Right forelimb (tissue), 1 donor: ENCODE data around the gene CTCF.
A peak's percentile ranks its signal among the peaks of the same experiment; 100 is the strongest.

ENCODE experiments used
- DNase-seq: peaks from one replicate; pipeline ENCODE4 v3.0.0-alpha.2; 2018

The CTCF gene

DNA sequence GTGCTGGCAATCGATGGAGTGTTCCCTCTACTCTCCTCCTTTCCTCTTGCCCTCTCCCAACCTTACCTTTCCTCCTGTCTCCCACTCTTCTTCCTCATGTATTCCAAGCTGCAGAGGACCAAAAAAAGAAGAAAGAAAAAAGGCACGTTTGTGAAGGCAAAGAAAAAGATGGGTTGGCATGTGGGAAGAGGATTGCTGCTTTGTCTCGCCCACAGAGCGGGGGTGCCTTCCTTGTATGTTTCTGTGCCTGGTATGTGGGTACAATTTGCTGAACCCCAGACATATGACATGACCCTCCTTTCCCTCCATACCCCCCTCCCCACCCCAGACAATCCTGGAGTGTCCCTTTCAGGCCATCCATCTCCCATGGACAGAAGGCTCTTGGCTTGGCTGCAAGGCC, 13.1 kb upstream of the CTCF start:
- no peak for DNase-seq

GRCh38 chr16:67549936-67550335, 12.4 kb upstream of the CTCF start:
- DNase-seq: no peak

GRCh38 chr16:67551091-67551490, 11.2 kb upstream of the CTCF start:
- no peak for DNase-seq

- DNase-seq: no peak
Observed at GRCh38 chr16:67551972-67552371, 10.4 kb upstream of the CTCF start.

DNA sequence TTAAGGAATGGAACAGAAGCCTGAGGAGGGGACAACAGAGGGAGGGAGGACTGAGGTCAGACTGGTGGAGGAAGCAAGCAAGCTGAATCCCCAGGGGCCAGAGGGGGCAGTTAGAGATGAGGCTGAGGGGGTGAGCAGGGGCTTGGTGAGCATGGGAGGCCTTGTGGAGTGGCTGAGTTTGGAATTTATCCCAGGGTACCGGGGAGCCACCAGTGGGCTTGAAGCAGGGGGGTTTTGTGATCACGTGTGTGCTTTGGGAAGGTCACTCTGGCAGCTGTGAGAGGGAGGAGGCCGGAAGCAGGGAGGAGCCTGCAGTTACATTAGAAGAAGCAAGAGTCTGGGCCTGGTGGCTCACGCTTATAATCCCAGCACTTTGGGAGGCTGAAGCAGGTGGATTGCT, 9.8 kb upstream of the CTCF start:
- no peak for DNase-seq

DNA sequence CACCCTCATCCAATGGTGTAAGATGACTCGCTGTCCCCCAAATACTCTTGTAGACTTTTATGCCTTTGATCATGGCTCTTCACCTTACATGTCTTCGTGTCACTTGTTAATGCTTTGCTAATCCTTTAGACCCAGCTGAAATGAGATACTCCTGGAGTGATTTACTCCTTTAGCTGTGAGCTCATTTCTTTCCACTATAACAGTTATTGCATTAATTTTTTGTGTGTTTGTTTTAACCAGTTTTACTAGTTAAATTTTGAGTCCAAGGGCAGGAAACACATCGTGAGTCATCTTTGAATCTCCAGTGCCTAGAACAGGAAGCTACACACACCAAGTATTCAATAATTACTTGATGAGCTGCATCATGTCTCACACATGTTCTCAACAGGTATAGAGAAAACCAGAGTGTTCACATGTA, 6.5 kb upstream of the CTCF start:
- DNase-seq: no peak

GRCh38 chr16:67558859-67559258, 3.5 kb upstream of the CTCF start:
- DNase-seq: no peak

- DNase-seq: no peak
Observed at GRCh38 chr16:67560827-67561342, 1.4 kb upstream of the CTCF start.

DNA sequence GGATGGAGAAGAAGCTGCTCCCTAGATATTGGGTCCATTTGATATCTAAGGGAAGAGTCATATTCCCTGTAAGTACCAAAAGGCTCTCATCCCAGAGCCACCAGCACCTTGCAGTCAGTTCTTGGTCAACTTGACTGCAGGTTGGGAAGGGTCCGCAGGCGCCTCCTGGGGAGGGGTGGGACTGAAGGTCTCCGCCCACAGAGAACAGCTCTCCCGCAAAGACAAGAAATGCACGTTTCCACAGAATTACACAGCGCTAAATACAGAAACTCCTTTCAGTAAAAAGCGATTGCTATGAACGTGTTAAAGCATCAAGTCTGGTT, 864 bp upstream of the CTCF start:
- DNase-seq: no peak

GRCh38 chr16:67561824-67562525, 351 bp upstream of the CTCF start:
- DNase-seq: peak; percentile 98

DNA sequence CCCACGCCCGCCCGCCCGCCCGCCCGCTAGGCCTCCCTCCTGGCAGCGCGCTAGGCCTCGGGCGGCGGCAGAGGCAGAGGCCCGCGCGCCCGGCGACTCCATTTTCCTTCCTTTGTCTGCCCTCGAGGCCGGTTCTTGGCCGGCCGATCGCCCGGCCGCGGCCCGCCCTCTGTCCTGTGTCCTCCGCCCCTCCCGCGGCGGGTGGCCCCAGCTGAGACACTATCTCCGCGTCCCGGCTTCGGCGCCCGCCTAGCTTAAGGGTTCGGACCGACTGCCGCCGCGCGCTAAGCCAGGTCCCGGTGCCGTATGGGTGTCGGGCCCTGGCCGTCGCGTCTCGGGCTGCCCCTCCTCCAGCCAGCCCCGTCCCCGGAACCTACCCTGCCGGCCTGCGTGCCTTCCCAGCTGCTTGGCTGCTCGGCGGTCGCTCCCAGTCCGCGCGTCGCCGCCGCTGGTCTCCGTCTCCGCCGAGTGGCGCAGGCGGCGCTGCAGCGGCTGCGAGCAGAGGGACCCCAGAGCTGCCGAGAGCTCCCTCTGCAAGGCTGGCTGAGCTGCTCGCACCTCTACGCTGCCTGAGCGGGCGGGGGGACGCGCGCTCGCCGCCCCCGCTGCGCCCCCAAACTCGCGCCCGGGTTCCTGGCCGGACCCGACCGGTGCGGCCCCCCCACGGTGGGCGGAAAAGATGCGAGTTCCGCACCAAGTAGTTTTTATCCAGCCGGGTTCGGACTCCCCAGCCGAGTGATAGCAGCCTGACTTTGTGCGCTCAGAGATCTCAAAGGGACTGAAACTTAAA, 787 bp downstream of the CTCF start:
- DNase-seq: peak; percentile 79

DNA sequence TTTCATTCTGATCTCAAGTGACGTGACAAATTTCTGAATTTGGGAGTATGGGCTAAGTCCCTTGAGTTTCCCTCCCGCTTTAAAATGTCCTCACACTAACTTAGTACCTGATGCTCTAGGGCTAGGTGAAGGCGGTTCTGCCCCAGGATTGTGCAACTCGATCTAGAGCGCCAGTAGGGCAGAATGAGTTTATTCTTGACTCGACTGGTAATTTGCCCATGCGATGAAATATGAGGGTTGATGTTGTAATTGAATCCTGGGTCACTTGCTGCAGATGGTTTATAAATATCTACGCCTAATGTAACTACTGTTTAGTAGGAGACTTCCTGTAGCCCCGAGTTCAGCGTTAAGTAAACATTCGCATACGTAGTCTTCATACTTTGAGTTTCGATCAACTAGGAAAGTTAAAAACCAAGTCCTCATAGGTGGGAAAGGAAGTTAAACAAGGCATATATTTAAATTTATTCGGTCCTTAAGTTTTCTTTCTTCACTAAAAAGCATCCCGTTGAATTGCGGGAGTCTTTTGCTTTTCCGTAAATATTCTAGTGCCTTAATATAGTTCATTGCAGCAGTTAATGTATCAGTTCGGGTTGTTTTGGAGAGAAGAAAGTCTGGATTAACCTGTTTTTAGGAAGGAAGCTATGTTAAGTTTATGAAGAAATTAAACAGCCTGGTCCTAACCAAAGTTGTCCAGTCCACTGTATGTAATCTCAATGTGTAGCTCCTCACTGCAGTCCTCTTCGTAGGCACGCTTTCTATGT, 1.6 kb downstream of the CTCF start:
- peak; percentile 50 for DNase-seq

DNA sequence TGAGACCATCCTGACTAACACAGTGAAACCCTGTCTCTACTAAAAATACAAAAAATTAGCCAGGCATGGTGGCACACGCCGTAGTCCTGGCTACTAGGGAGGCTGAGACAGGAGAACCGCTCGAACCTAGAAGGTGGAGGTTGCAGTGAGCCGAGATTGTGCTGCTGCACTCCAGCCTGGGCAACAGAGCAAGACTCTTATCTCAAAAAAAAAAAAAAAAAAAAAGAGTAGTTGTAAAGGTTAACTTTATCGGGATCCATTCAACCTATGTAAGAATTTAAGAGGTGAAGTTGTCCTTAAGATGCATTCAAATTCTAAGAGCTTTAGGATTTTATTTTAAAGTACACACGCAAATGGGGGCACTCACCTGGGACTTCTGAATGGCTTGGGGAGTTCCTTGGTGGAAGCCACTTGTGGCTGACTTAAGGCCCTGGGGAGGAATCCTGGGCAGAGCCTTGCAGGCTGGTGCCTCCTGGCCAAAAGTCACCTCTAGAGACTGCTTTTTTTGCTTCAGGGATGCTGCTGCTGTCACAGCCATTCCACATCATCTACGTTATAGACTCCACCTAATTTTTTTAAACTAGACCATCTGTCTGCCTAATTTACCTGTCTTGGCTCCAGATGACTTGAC, 3.3 kb downstream of the CTCF start:
- DNase-seq: no peak

- no peak for DNase-seq
Observed at GRCh38 chr16:67571464-67571863, 9.1 kb downstream of the CTCF start.

DNA sequence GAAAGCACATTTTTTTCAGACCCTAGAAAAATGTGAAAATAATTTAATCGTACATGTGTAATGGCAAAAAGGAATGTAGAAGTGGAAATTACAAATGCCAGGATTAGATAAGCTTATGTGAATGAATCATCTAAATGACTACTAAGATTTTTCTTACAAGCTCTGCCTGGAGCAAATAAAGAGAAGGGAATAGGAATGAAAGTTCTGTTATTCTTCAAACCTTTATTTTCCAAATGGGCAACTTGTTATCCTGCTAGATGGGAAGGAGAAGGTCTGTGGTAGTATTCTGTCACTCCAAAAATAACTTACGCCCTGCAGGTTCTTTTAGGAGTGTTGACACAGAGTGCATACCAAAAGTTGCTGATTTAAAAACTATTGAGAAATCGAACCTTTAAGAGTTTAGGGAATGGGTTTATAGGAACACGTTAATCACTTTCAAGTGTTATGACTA, 9.7 kb downstream of the CTCF start:
- no peak for DNase-seq

GRCh38 chr16:67579686-67580085, 17.4 kb downstream of the CTCF start:
- no peak for DNase-seq

GRCh38 chr16:67580202-67580601, 17.9 kb downstream of the CTCF start:
- no peak for DNase-seq

- DNase-seq: no peak
Observed at GRCh38 chr16:67593288-67593687, 31.0 kb downstream of the CTCF start.

DNA sequence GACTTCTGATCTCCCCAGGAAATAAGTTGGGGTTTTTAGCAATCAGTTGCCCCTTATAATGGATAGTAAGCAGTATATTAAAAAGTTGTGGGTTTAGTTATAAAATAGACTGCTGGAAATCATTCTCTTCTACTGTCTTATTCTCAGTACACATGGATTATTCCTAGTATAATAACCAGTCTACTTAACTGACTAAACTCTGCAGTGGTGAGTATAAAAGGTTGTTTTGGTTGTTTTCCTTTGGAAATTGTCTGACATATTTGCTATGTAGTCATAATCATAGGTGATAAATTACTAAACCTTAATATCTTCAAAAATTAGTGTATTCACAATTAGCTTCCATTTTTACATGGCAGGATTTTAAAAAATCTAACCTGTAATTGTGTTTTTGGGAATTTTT, 31.4 kb downstream of the CTCF start:
- DNase-seq: no peak

DNA sequence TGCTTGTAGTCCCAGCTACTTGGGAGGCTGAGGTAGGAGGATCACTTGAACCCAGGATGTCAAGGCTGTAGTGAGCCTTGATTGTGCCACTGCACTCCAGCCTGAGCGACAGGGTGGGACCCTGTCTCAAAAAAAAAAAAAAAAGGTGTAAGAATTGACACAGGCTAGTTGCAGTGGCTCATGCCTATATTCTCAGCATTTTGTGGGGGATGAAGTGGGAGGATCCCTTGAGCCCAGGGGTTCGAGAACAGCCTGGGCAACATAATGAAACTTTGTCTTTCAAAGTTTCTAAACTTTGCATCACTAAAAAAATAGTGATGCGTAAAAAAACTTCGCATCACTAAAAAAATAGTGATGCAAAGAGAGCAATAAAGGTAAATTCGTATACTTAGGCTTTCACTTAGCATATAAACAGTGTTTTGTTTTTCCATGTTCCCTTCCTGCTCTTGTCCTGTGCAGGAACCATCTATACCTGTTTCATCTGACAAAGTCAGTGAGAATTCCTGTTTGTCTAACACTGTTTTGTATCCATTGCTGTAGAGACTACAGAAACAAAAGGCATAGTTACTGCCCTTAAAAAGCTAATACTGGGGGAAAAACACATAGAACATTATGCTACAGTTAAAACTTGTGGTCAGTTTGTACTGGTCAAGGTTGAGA, 32.1 kb downstream of the CTCF start:
- DNase-seq: no peak

DNA sequence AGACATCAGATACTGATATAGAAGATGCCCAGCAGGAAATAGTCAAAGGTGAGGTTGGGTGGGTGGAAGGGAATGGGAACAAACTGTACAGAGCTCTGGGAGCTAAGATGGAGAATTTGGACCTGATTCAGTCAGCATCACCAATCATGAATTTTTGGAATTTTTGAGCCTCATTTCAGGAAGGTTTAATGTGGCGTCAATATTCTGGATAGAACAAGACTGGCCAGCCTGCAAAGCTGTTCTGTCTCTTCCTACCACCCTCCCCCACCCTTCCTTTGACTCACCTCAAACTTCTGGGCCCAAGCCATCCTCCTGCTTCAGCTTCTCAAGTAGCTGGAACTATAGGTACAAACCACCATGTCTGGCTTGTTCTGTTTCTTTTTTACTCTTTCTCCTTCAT, 32.6 kb downstream of the CTCF start:
- no peak for DNase-seq

GRCh38 chr16:67598527-67598926, 36.2 kb downstream of the CTCF start:
- DNase-seq: no peak

- no peak for DNase-seq
Observed at GRCh38 chr16:67605641-67606040, 43.3 kb downstream of the CTCF start.
